Suprapubic skin (tissue), 4 donors: Measurements from ENCODE around the gene AASDH.

Source experiments
- EP300 ChIP-seq: sonication (generic); formaldehyde crosslinking; IDR thresholded peaks from one replicate; pipeline ENCODE4 v1.6.1; 2017; ENCODE audit warnings: antibody characterized with exemption
- POLR2A ChIP-seq, 2 donors: fragments of 450-650 bp; IDR thresholded peaks; one replicate each; pipeline ENCODE4 v1.6.1; 2017; ENCODE audit warnings: antibody characterized with exemption in 2 of 2, mild to moderate bottlenecking in 2 of 2, moderate library complexity in 2 of 2
- POLR2AphosphoS5 ChIP-seq, 3 donors: sonication (generic); formaldehyde crosslinking; IDR thresholded peaks; one replicate each; pipeline ENCODE4 v1.6.1; 2017; ENCODE audit warnings: antibody characterized with exemption in 3 of 3
- TF ChIP-seq, protein P1 (sequence below), 2 donors: fragments of 200-600 bp in 1 of 2; fragments of 450-650 bp in 1 of 2; sonication (generic) in 1 of 2; IDR thresholded peaks; one replicate each; pipeline ENCODE4 v1.5.1; 2016 to 2019; ENCODE audit warnings: antibody characterized with exemption in 2 of 2, mild to moderate bottlenecking in 1 of 2, moderate library complexity in 1 of 2

DNA sequence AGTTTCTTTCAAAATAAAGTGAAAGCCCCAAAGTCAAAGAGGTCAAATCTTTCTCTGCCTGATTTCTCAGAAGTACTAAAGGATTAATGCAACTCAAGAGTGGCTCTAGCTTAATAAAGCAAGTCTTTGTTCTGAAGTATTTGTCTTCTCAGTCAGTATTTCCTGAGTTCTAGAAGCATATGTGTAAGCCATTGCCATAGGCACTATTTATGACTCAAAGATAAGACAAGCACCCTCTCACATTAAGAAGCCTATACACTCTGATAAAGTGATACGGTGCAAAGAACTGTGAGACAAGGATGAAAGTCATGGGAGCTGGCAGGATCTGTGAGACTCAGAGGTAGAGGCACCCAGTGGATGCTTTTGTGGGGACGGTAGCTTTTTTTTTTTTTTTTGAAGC, 60.9 kb downstream of the AASDH start:
- TF ChIP-seq POLR2A (IDR thresholded peaks at IDR 0.05) = no peak
- TF ChIP-seq, protein P1, sequence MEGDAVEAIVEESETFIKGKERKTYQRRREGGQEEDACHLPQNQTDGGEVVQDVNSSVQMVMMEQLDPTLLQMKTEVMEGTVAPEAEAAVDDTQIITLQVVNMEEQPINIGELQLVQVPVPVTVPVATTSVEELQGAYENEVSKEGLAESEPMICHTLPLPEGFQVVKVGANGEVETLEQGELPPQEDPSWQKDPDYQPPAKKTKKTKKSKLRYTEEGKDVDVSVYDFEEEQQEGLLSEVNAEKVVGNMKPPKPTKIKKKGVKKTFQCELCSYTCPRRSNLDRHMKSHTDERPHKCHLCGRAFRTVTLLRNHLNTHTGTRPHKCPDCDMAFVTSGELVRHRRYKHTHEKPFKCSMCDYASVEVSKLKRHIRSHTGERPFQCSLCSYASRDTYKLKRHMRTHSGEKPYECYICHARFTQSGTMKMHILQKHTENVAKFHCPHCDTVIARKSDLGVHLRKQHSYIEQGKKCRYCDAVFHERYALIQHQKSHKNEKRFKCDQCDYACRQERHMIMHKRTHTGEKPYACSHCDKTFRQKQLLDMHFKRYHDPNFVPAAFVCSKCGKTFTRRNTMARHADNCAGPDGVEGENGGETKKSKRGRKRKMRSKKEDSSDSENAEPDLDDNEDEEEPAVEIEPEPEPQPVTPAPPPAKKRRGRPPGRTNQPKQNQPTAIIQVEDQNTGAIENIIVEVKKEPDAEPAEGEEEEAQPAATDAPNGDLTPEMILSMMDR (IDR thresholded peaks at IDR 0.05) = no peak
- TF ChIP-seq POLR2AphosphoS5 (IDR thresholded peaks at IDR 0.05) = no peak
- no peak for TF ChIP-seq EP300
